Mesothelial cell of epicardium (in vitro differentiated cells): Measurements from ENCODE around the gene RELA. TPM values are rescaled to one million over a fixed set of nuclear protein-coding genes. Genes with fewer than 3 reads are reported as not detected.
A peak's percentile ranks its signal among the peaks of the same experiment; 100 is the strongest.
"Not testable (repeated sequence)": the region's sequence is repeated elsewhere in the genome, so short reads cannot be mapped to it uniquely, and the experiment has no call there.

Experiments
- DNase-seq, 2 experiments: peaks; one replicate each; pipeline ENCODE4 v3.0.0; 2021; ENCODE audit warnings: low spot score in 2 of 2; ENCODE audit not compliant: unreplicated experiment in 2 of 2
- H3K27ac Mint-ChIP-seq: 2 replicates; pipeline ENCODE4 v1.8.0; 2021; ENCODE audit warnings: mixed read lengths
- H3K27me3 Mint-ChIP-seq: 2 replicates; pipeline ENCODE4 v1.8.0; 2021; ENCODE audit warnings: low read depth, mixed read lengths
- H3K36me3 Mint-ChIP-seq: 2 replicates; pipeline ENCODE4 v1.8.0; 2021; ENCODE audit warnings: mixed read lengths
- H3K4me1 Mint-ChIP-seq: 2 replicates; pipeline ENCODE4 v1.8.0; 2021; ENCODE audit warnings: mixed read lengths
- H3K4me3 Mint-ChIP-seq: 2 replicates; pipeline ENCODE4 v1.8.0; 2021; ENCODE audit warnings: mild to moderate bottlenecking, moderate library complexity, mixed read lengths
- H3K9me3 Mint-ChIP-seq: 2 replicates; pipeline ENCODE4 v1.8.0; 2021; ENCODE audit warnings: mixed read lengths
- total RNA-seq: library from RNA; stranded (reverse); gene quantifications from 3 replicates; pipeline ENCODE4 v1.2.1, GENCODE V29; 2021
- TF ChIP-seq, protein P1 (sequence below): fragments of 200-600 bp; sonication (generic); IDR thresholded peaks from one replicate; pipeline ENCODE4 v1.5.0; 2021; ENCODE audit warnings: antibody characterized with exemption; ENCODE audit not compliant: unreplicated experiment

RELA gene
- total RNA-seq, 1 donor from 2014 or later: 96.8 TPM

- peaks cover 10% of the 10 kb centered on the region for H3K27me3 Mint-ChIP-seq
- not testable (repeated sequence) for H3K4me1 Mint-ChIP-seq, H3K36me3 Mint-ChIP-seq, H3K9me3 Mint-ChIP-seq, H3K27ac Mint-ChIP-seq, H3K4me3 Mint-ChIP-seq
- DNase-seq: peak in 1 of 2 experiments; percentile 73
- TF ChIP-seq, protein P1, sequence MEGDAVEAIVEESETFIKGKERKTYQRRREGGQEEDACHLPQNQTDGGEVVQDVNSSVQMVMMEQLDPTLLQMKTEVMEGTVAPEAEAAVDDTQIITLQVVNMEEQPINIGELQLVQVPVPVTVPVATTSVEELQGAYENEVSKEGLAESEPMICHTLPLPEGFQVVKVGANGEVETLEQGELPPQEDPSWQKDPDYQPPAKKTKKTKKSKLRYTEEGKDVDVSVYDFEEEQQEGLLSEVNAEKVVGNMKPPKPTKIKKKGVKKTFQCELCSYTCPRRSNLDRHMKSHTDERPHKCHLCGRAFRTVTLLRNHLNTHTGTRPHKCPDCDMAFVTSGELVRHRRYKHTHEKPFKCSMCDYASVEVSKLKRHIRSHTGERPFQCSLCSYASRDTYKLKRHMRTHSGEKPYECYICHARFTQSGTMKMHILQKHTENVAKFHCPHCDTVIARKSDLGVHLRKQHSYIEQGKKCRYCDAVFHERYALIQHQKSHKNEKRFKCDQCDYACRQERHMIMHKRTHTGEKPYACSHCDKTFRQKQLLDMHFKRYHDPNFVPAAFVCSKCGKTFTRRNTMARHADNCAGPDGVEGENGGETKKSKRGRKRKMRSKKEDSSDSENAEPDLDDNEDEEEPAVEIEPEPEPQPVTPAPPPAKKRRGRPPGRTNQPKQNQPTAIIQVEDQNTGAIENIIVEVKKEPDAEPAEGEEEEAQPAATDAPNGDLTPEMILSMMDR: peak; percentile 55
Measured at GRCh38 chr11:65706303-65706763, 43.6 kb upstream of the RELA start.

GRCh38 chr11:65703846-65704245 is 41.1 kb upstream of the RELA start:
- H3K9me3 Mint-ChIP-seq: peaks cover 9% of the 10 kb centered on the region
- TF ChIP-seq, protein P1: no peak
- H3K4me1 Mint-ChIP-seq: no peaks in the 10 kb centered on the region
- H3K4me3 Mint-ChIP-seq: no peak overlapping the region
- no peak overlapping the region for H3K27ac Mint-ChIP-seq
- H3K27me3 Mint-ChIP-seq: peaks cover 25% of the 10 kb centered on the region
- DNase-seq: no peak
- H3K36me3 Mint-ChIP-seq: no peaks in the 10 kb centered on the region

- no peak for DNase-seq
- no peak overlapping the region for H3K4me3 Mint-ChIP-seq
- peaks cover 30% of the 10 kb centered on the region for H3K27me3 Mint-ChIP-seq
- H3K4me1 Mint-ChIP-seq: no peaks in the 10 kb centered on the region
- H3K27ac Mint-ChIP-seq: no peak overlapping the region
- peaks cover 9% of the 10 kb centered on the region for H3K9me3 Mint-ChIP-seq
- TF ChIP-seq, protein P1: no peak
- H3K36me3 Mint-ChIP-seq: no peaks in the 10 kb centered on the region
Measured at GRCh38 chr11:65701686-65702085, 39.0 kb upstream of the RELA start.

DNA sequence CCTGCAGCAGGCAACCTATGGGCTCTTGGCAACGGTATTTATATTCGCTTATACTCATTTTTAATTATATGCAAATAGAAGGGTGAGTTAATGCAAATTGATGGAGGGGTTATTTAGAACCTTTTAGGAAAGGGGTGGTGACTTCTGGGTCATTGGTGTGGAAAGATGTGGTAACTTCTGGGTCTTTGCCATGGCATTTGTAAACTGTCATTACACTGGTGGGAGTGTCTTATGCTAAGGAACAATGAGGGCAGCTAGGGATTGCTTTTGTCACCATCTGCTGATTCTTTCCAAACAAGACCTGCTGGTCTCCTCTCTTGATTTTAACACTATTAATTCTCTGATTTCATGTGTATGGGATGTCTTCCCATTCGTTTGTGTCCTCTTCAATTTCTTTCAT is 37.7 kb upstream of the RELA start:
- TF ChIP-seq, protein P1: no peak
- H3K27me3 Mint-ChIP-seq: peaks cover 30% of the 10 kb centered on the region

DNA sequence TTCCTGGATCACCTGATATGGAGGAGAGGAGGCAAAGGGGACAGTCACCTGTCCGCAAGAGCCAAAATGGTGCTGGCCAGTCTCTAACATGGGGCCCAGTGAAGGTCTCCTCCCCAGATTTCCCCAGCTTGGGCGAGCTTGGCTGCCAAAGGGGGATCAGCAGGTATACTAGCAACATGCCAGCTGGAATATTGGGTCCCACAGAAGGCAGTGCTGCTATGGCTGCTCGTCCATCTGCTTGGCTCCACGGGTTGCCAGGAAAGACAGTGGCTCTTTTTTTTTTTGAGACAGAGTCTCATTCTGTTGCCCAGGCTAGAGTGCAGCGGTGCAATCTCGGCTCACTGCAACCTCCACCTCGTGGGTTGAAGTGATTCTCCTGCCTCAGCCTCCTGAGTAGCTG is 36.6 kb upstream of the RELA start:
- TF ChIP-seq, protein P1: no peak
- Mint-ChIP-seq H3K4me3 (no peak overlapping the region), H3K4me1 (no peaks in the 10 kb centered on the region), H3K27ac (no peak overlapping the region), H3K27me3 (peaks cover 27% of the 10 kb centered on the region), H3K9me3 (peaks cover 9% of the 10 kb centered on the region), H3K36me3 (no peaks in the 10 kb centered on the region)
- DNase-seq: no peak

More for the DNA sequence above, 37.7 kb upstream of the RELA start:
- H3K4me3 Mint-ChIP-seq: no peak overlapping the region
- H3K9me3 Mint-ChIP-seq: peaks cover 9% of the 10 kb centered on the region
- no peaks in the 10 kb centered on the region for H3K4me1 Mint-ChIP-seq
- H3K27ac Mint-ChIP-seq: no peak overlapping the region
- H3K36me3 Mint-ChIP-seq: no peaks in the 10 kb centered on the region
- DNase-seq: no peak

DNA sequence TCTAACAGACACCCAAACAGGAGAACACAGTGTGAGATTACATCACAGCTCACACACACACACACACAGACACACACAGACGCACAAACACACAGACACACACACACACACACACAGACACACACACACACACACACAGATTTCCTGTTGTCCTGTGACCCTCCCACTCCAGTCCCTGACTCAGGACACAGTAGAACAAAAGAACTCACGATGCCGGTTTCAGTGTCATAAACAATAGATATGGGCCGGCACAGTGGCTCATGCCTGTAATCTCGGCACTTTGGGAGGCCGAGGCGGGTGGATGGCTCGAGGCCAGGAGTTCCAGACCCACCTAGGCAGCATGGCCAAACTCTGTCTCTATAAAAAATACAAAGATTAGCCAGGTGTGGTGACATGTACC is 35.5 kb upstream of the RELA start:
- H3K4me3 Mint-ChIP-seq: no peak overlapping the region

More for the DNA sequence above, 35.5 kb upstream of the RELA start:
- no peaks in the 10 kb centered on the region for H3K4me1 Mint-ChIP-seq
- no peak overlapping the region for H3K27ac Mint-ChIP-seq
- H3K9me3 Mint-ChIP-seq: peaks cover 9% of the 10 kb centered on the region
- TF ChIP-seq, protein P1: no peak
- DNase-seq: no peak
- no peaks in the 10 kb centered on the region for H3K36me3 Mint-ChIP-seq
- peaks cover 26% of the 10 kb centered on the region for H3K27me3 Mint-ChIP-seq
